GM12873 (cell line): Measurements from ENCODE around the gene FNTB.
A peak's percentile ranks its signal among the peaks of the same experiment; 100 is the strongest.

Experiments
- CTCF ChIP-seq: IDR thresholded peaks from 2 replicates; pipeline ENCODE4 v1.5.1; 2012; ENCODE audit warnings: low read depth, mild to moderate bottlenecking, moderate library complexity, low read length, control low read depth; ENCODE audit not compliant: insufficient read depth; ENCODE audit errors: missing control alignments

Gene FNTB

GRCh38 chr14:65019944-65020566 lies 33.4 kb downstream of the FNTB start:
- peak; percentile 60 for TF ChIP-seq CTCF

DNA sequence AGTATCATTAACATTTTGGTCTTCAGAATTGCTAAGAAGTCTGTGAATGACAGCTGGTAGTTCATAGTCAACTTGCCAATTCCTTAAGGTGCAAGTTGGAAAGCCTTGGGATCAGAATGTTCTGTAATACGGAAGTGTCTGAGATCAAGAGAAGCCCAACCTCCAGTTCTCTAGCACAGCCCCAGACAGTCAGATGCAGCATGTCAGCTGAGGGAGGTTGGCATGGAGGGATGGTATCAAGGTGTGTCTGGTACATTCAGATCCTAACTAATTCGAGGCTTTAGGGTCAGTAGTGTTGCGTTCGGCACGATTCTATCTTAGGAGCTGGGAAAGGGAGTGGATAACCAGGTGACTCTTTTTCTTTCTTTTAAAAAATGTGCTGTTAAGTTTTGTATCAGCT lies 38.3 kb downstream of the FNTB start:
- TF ChIP-seq CTCF: no peak

- TF ChIP-seq CTCF: no peak
Observed at GRCh38 chr14:65025818-65026217, 39.1 kb downstream of the FNTB start.

- TF ChIP-seq CTCF: no peak
Observed at GRCh38 chr14:65026526-65026925, 39.8 kb downstream of the FNTB start.

- no peak for TF ChIP-seq CTCF
Observed at GRCh38 chr14:65027127-65027799, 40.6 kb downstream of the FNTB start.

GRCh38 chr14:65028937-65029336 lies 42.2 kb downstream of the FNTB start:
- no peak for TF ChIP-seq CTCF

DNA sequence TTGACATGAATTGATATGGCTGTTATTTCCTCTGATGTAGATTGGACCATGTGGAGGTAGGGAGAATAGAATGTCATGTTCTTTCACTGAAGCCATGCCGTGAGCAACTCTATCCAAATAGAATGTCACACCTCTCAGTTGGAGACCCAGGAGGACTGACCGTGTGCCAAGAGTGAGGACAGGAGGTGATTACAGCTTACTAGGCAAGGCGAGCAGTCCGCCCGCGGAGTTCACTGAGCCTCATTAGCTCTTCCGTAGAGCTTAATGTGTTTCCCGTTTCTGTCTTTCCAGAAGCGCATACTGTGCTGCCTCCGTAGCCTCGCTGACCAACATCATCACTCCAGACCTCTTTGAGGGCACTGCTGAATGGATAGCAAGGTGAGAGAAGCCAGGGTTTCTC lies 45.6 kb downstream of the FNTB start:
- no peak for TF ChIP-seq CTCF
